Measurements from ENCODE around the gene SYT7. TPM values are rescaled to one million over a fixed set of nuclear protein-coding genes. Genes with fewer than 3 reads are reported as not detected.
A peak's percentile ranks its signal among the peaks of the same experiment; 100 is the strongest.

Gene SYT7
- total and polyA plus RNA-seq, 10 of the 15 experiments (the other 5 are each of a cell fraction or from before 2014, with no cell fraction given), result not detected

GRCh38 chr11:61509043-61510029 lies 71.5 kb downstream of the SYT7 start:
- no peak overlapping the region for H3K27ac ChIP-seq (ENCODE audit: control insufficient read depth, insufficient read depth)
- no peak overlapping the region for H3K9ac ChIP-seq (ENCODE audit: control insufficient read depth, insufficient read depth, low read length)
- no peak overlapping the region for H3K4me3 ChIP-seq
- H3K4me2 ChIP-seq (ENCODE audit: control insufficient read depth, insufficient read depth), result peak overlapping the region; percentile 42; the same call in 1 of the 2 replicates
- no peaks in the 10 kb centered on the region for H3K9me3 ChIP-seq (replicated peaks; ENCODE audit: control insufficient read depth, insufficient read depth, low read length)
- ATAC-seq (peak; percentile 97), DNase-seq (ENCODE audit: low read depth, low spot score) (no peak), FAIRE-seq (no peak)
- WGBS (ENCODE audit: insufficient coverage, insufficient replicate concordance, low lambda C conversion rate, missing lambda C conversion rate), result 17% methylated on average over 98 of the region's 117 CpGs
- ChIA-PET POLR2A (no interaction called here), CTCF (no interaction called here), SMC1A (ENCODE audit: uncharacterized antibody, unreplicated experiment) (no interaction called here), RAD21 (ENCODE audit: unreplicated experiment) (no interaction called here)
- intact Hi-C loops (cut with micrococcal nuclease; ENCODE audit: unreplicated experiment), result no loop called here
- BruUV-seq (replicated peaks), result no TSS peak
- peaks cover 10 to 14% of the 10 kb centered on the region in 2 experiments for H3K27me3 ChIP-seq (replicated peaks in 1 of 2; ENCODE audit: control insufficient read depth in 2 of 2, insufficient read depth in 2 of 2, low read length in 1 of 2)
- in situ Hi-C loops (cut with MboI), result no loop called here
- peak overlapping the region; percentile 21; the same call in 1 of the 2 replicates for H2AFZ ChIP-seq (ENCODE audit: control insufficient read depth, low read depth, low read length)
- H4K20me1 ChIP-seq (ENCODE audit: control insufficient read depth, insufficient read depth), result no peaks in the 10 kb centered on the region
- H3K4me1 ChIP-seq (ENCODE audit: control insufficient read depth, insufficient read depth, low read length), result no peaks in the 10 kb centered on the region
- H3K36me3 ChIP-seq (ENCODE audit: control insufficient read depth in 2 of 2, insufficient read depth in 2 of 2, low read length in 1 of 2), result no peaks in the 10 kb centered on the region
- H3K79me2 ChIP-seq (ENCODE audit: control insufficient read depth, insufficient read depth, low read length), result no peaks in the 10 kb centered on the region
- TF ChIP-seq STAT3 (IDR thresholded peaks at IDR 0.05; ENCODE audit: low read depth, low read length), result no peak
- no peak for TF ChIP-seq BCL3 (IDR thresholded peaks at IDR 0.05; ENCODE audit: borderline replicate concordance, insufficient read depth, low read depth, low read length, poor library complexity, severe bottlenecking)
- no peak for TF ChIP-seq RAD51 (IDR thresholded peaks at IDR 0.05)
- no peak for TF ChIP-seq BACH1 (IDR thresholded peaks at IDR 0.05; ENCODE audit: borderline replicate concordance)
- peak; percentile 41; the same call in 1 of the 2 replicates for TF ChIP-seq TCF12 (IDR thresholded peaks at IDR 0.05; ENCODE audit: low read depth, low read length)
- peak; percentile 27 to 46 (median 36); a peak in 5 of 6 replicates for TF ChIP-seq CTCF (IDR thresholded peaks at IDR 0.05 in 2 of 3, conservative IDR thresholded peaks at IDR 0.05 in 1 of 3; ENCODE audit: control insufficient read depth in 2 of 3, extremely low read depth in 1 of 3, insufficient read depth in 1 of 3, low read depth in 3 of 3, low read length in 3 of 3)
- no peak for TF ChIP-seq CEBPB (IDR thresholded peaks at IDR 0.05; ENCODE audit: borderline replicate concordance in 1 of 2, low read depth in 2 of 2, low read length in 2 of 2)
- no peak for TF ChIP-seq BRCA1 (IDR thresholded peaks at IDR 0.05; ENCODE audit: low read depth, low read length)
- TF ChIP-seq ASH2L (IDR thresholded peaks at IDR 0.05; ENCODE audit: borderline replicate concordance, low read depth), result no peak
- no peak for TF ChIP-seq ZBTB11 (CRISPR knock-in tag; IDR thresholded peaks at IDR 0.05)
- no peak for TF ChIP-seq SPI1 (IDR thresholded peaks at IDR 0.05; ENCODE audit: borderline replicate concordance, insufficient read depth, low read depth, low read length)
- TF ChIP-seq SUZ12 (IDR thresholded peaks at IDR 0.05; ENCODE audit: unreplicated experiment), result no peak
- TF ChIP-seq RELA (IDR thresholded peaks at IDR 0.05; ENCODE audit: borderline replicate concordance, partially characterized antibody), result no peak
- no peak for TF ChIP-seq SP1 (IDR thresholded peaks at IDR 0.05; ENCODE audit: low read depth, low read length)
- TF ChIP-seq RBBP5 (conservative IDR thresholded peaks at IDR 0.05), result no peak
- TF ChIP-seq JUND (IDR thresholded peaks at IDR 0.05; ENCODE audit: low read depth, low read length), result no peak

Data from GM12878 (cell line).